Esophagus muscularis mucosa (tissue), 4 donors: ENCODE results near the gene DTYMK.

Experiments
- EP300 ChIP-seq: sonication (generic); formaldehyde crosslinking; IDR thresholded peaks from one replicate; pipeline ENCODE4 v1.6.1; 2017; ENCODE audit warnings: antibody characterized with exemption
- POLR2A ChIP-seq: fragments of 450-650 bp; IDR thresholded peaks from one replicate; pipeline ENCODE4 v1.6.1; 2017; ENCODE audit warnings: antibody characterized with exemption, moderate library complexity, mild to moderate bottlenecking, low read depth
- POLR2AphosphoS5 ChIP-seq, 2 donors: sonication (generic); formaldehyde crosslinking; IDR thresholded peaks; one replicate each; pipeline ENCODE4 v1.6.1; 2017; ENCODE audit warnings: antibody characterized with exemption in 2 of 2
- TF ChIP-seq, protein P1 (sequence below), 3 experiments: fragments of 200-600 bp in 2 of 3; fragments of 450-650 bp in 1 of 3; sonication (generic) in 2 of 3; IDR thresholded peaks; one replicate each; pipeline ENCODE4 v1.5.1; 2017 to 2019; ENCODE audit warnings: antibody characterized with exemption in 3 of 3, mild to moderate bottlenecking in 2 of 3, moderate library complexity in 1 of 3

- TF ChIP-seq, protein P1, sequence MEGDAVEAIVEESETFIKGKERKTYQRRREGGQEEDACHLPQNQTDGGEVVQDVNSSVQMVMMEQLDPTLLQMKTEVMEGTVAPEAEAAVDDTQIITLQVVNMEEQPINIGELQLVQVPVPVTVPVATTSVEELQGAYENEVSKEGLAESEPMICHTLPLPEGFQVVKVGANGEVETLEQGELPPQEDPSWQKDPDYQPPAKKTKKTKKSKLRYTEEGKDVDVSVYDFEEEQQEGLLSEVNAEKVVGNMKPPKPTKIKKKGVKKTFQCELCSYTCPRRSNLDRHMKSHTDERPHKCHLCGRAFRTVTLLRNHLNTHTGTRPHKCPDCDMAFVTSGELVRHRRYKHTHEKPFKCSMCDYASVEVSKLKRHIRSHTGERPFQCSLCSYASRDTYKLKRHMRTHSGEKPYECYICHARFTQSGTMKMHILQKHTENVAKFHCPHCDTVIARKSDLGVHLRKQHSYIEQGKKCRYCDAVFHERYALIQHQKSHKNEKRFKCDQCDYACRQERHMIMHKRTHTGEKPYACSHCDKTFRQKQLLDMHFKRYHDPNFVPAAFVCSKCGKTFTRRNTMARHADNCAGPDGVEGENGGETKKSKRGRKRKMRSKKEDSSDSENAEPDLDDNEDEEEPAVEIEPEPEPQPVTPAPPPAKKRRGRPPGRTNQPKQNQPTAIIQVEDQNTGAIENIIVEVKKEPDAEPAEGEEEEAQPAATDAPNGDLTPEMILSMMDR (IDR thresholded peaks at IDR 0.05): peak; percentile 23 to 32 (median 25)
- no peak for TF ChIP-seq POLR2A
- no peak for TF ChIP-seq POLR2AphosphoS5 (IDR thresholded peaks at IDR 0.05)
- no peak for TF ChIP-seq EP300
These were observed 15.8 kb upstream of the DTYMK start for GRCh38 chr2:241702155-241703031.
